Keratinocyte (primary cell): Measurements from ENCODE around the gene SRCIN1. TPM values are rescaled to one million over a fixed set of nuclear protein-coding genes. Genes with fewer than 3 reads are reported as not detected.

ENCODE experiments used
- DNase-seq: peaks from one replicate; pipeline ENCODE4 v3.0.0-alpha.2; 2011; ENCODE audit warnings: low read depth, missing footprints, low spot score
- FAIRE-seq: peaks from 2 replicates; lab custom pipeline; 2011; peaks lifted over from hg19 to GRCh38; lab: Jason Lieb, UNC
- H2AFZ ChIP-seq: 2 replicates; pipeline ENCODE4 v1.6.0; 2012; ENCODE audit warnings: low read length, control low read depth, inconsistent platforms; ENCODE audit not compliant: control insufficient read depth
- H3K27ac ChIP-seq: 2 replicates; pipeline ENCODE4 v1.5.1; 2011; ENCODE audit warnings: low read length; ENCODE audit not compliant: control insufficient read depth, insufficient read depth
- H3K27me3 ChIP-seq: 3 replicates; pipeline ENCODE4 v1.6.0; 2011; ENCODE audit warnings: low read length; ENCODE audit not compliant: control insufficient read depth, insufficient read depth; ENCODE audit errors: extremely low read depth
- H3K36me3 ChIP-seq, 2 experiments: 2 replicates in 1 of 2; 3 replicates in 1 of 2; pipeline ENCODE4 v1.5.1; 2011; ENCODE audit warnings: low read length in 2 of 2, mild to moderate bottlenecking in 1 of 2; ENCODE audit not compliant: control insufficient read depth in 2 of 2, insufficient read depth in 2 of 2; ENCODE audit errors: extremely low read depth in 1 of 2
- H3K4me1 ChIP-seq: 3 replicates; pipeline ENCODE4 v1.5.1; 2011; ENCODE audit warnings: low read length; ENCODE audit not compliant: control insufficient read depth, insufficient read depth; ENCODE audit errors: extremely low read depth
- H3K4me2 ChIP-seq: 3 replicates; pipeline ENCODE4 v1.6.0; 2011; ENCODE audit warnings: low read depth, low read length; ENCODE audit not compliant: control insufficient read depth, insufficient read depth; ENCODE audit errors: extremely low read depth
- H3K4me3 ChIP-seq, 3 experiments: fragments of 200-600 bp in 1 of 3; sonication (generic) in 1 of 3; 2 replicates in 2 of 3; 3 replicates in 1 of 3; pipeline ENCODE4 v1.5.1; 2011 to 2016; ENCODE audit warnings: low read length in 3 of 3, mild to moderate bottlenecking in 3 of 3, control low read depth in 2 of 3, inconsistent platforms in 1 of 3, low read depth in 1 of 3, mixed read lengths in 1 of 3, mixed run types in 1 of 3, moderate library complexity in 1 of 3; ENCODE audit not compliant: control insufficient read depth in 2 of 3, insufficient read depth in 2 of 3; ENCODE audit errors: extremely low read depth in 1 of 3
- H3K79me2 ChIP-seq: 2 replicates; pipeline ENCODE4 v1.6.0; 2012; ENCODE audit warnings: low read length; ENCODE audit not compliant: control insufficient read depth, insufficient read depth
- H3K9ac ChIP-seq: 3 replicates; pipeline ENCODE4 v1.6.0; 2011; ENCODE audit warnings: low read length; ENCODE audit not compliant: control insufficient read depth, insufficient read depth; ENCODE audit errors: extremely low read depth
- H3K9me1 ChIP-seq: 3 replicates; pipeline ENCODE4 v1.6.0; 2011; ENCODE audit warnings: low read length; ENCODE audit not compliant: control insufficient read depth, insufficient read depth; ENCODE audit errors: extremely low read depth
- H3K9me3 ChIP-seq: 2 replicates; pipeline ENCODE4 v1.5.1; 2012; ENCODE audit warnings: low read depth, low read length; ENCODE audit not compliant: control insufficient read depth
- H4K20me1 ChIP-seq: 3 replicates; pipeline ENCODE4 v1.6.0; 2011; ENCODE audit warnings: low read length; ENCODE audit not compliant: control insufficient read depth, insufficient read depth; ENCODE audit errors: extremely low read depth
- CTCF ChIP-seq, 3 experiments: IDR thresholded peaks in 1 of 3; conservative IDR thresholded peaks in 1 of 3; optimal IDR thresholded peaks in 1 of 3; 2 replicates in 2 of 3; 3 replicates in 1 of 3; pipeline versions ENCODE3 to v1.5.1; 2011; ENCODE audit warnings: low read length in 3 of 3, mild to moderate bottlenecking in 3 of 3, moderate library complexity in 2 of 3, control low read depth in 1 of 3, inconsistent platforms in 1 of 3; ENCODE audit not compliant: insufficient read depth in 2 of 3; ENCODE audit errors: extremely low read depth in 1 of 3
- EZH2 ChIP-seq: IDR thresholded peaks from one replicate; pipeline ENCODE4 v1.6.1; 2012; ENCODE audit warnings: inconsistent platforms, mild to moderate bottlenecking, low read length, moderate library complexity
- dilution Hi-C: fragments of 300-500 bp; cut with MboI; formaldehyde crosslinking; loops from one replicate; pipeline ENCODE4 v1.7.0; 2020; ENCODE audit warnings: low sequenced_read_pairs; ENCODE audit not compliant: extremely low pct_ligation_motif_present
- polyA plus RNA-seq, 5 experiments: library from polyadenylated mRNA; depleted of rRNA in 3 of 5; stranded (reverse) in 3 of 5; stranded (forward) in 1 of 5; unstranded in 1 of 5; fragments of >200 nt; gene quantifications; 1 replicate in 1 of 5; 2 replicates in 3 of 5; 3 replicates in 1 of 5; pipeline versions ENCODE4 v1.2.1 to v1.2.3, GENCODE V29; 2011 to 2012; ENCODE audit warnings: missing spikeins in 2 of 5, low read depth in 1 of 5, low replicate concordance in 1 of 5

The SRCIN1 gene
- polyA plus RNA-seq, 1 donor (not counting 4 experiments of a cell fraction or from before 2014, with no cell fraction given), result 0.37 TPM

GRCh38 chr17:38601539-38602351 lies 4.0 kb downstream of the SRCIN1 start:
- TF ChIP-seq EZH2 (no peak), CTCF (optimal IDR thresholded peaks at IDR 0.05 in 1 of 3, IDR thresholded peaks at IDR 0.05 in 1 of 3, conservative IDR thresholded peaks at IDR 0.05 in 1 of 3; ENCODE audit: extremely low read depth in 1 of 3, insufficient read depth in 2 of 3, low read length in 3 of 3) (no peak)
- Histone ChIP-seq H3K4me3 (no peak overlapping the region), H2AFZ (no peak overlapping the region)

GRCh38 chr17:38600906-38601305 lies 4.8 kb downstream of the SRCIN1 start:
- Histone ChIP-seq H3K4me3 (no peak overlapping the region), H4K20me1 (no peaks in the 10 kb centered on the region), H3K9ac (no peak overlapping the region), H3K27ac (no peak overlapping the region), H3K4me1 (no peaks in the 10 kb centered on the region), H3K79me2 (no peaks in the 10 kb centered on the region), H3K36me3 (no peaks in the 10 kb centered on the region), H3K4me2 (no peak overlapping the region), H2AFZ (no peak overlapping the region), H3K27me3 (peaks cover 71% of the 10 kb centered on the region), H3K9me1 (no peaks in the 10 kb centered on the region), H3K9me3 (no peaks in the 10 kb centered on the region)
- FAIRE-seq, result no peak
- no peak for TF ChIP-seq EZH2
- dilution Hi-C loops, result no loop called here
- DNase-seq, result no peak

More at GRCh38 chr17:38601539-38602351, 4.0 kb downstream of the SRCIN1 start:
- no peak for FAIRE-seq
- H3K27ac ChIP-seq, result no peak overlapping the region
- no peak overlapping the region for H3K9ac ChIP-seq
- H3K4me2 ChIP-seq, result no peak overlapping the region
- no peak for DNase-seq
- H3K36me3 ChIP-seq, result no peaks in the 10 kb centered on the region
- peaks cover 71% of the 10 kb centered on the region for H3K27me3 ChIP-seq
- dilution Hi-C loops, result no loop called here
- H3K9me1 ChIP-seq, result no peaks in the 10 kb centered on the region
- no peaks in the 10 kb centered on the region for H3K79me2 ChIP-seq
- H3K4me1 ChIP-seq, result peaks cover 2% of the 10 kb centered on the region
- H4K20me1 ChIP-seq, result no peaks in the 10 kb centered on the region
- no peaks in the 10 kb centered on the region for H3K9me3 ChIP-seq
